ENCODE measurements around the gene FAM210B. TPM values are rescaled to one million over a fixed set of nuclear protein-coding genes. Genes with fewer than 3 reads are reported as not detected.

FAM210B gene, protein sequence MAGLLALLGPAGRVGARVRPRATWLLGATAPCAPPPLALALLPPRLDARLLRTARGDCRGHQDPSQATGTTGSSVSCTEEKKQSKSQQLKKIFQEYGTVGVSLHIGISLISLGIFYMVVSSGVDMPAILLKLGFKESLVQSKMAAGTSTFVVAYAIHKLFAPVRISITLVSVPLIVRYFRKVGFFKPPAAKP
- total RNA-seq: 10 to 100 TPM; 46.3 to 69.4 (median 57.4) TPM

DNA sequence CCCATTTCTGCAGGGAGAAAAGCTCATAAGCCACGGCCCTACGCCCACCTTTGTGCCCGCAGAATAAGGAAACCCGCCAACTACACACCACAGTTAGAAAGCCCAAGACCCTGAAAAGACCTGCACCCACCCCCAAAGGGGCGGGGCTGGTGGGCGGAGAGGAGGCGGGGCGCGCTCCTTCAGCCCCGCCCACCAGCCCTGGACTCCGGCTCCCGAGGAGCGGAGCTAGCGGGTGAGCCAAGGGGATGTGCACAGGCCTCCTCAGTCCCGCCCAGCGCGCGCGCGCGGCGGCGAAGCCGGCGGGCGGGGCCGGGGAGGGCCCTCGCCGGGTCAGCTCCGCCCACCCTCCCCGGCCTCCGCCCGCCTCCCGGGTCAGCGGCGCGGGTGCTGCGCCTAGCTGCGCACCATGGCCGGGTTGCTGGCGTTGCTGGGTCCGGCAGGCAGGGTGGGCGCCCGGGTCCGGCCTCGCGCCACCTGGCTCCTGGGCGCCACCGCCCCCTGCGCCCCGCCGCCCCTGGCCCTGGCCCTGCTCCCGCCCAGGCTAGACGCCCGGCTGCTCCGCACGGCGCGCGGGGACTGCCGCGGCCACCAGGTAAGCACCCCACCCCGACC is at the start of gene FAM210B:
Gene FAM210B, plus strand, starts transcription at position 375 of the 612 bp plus-strand sequence. Its CDS starts 32 bp downstream, at position 407.
- TF ChIP-seq, protein P1, sequence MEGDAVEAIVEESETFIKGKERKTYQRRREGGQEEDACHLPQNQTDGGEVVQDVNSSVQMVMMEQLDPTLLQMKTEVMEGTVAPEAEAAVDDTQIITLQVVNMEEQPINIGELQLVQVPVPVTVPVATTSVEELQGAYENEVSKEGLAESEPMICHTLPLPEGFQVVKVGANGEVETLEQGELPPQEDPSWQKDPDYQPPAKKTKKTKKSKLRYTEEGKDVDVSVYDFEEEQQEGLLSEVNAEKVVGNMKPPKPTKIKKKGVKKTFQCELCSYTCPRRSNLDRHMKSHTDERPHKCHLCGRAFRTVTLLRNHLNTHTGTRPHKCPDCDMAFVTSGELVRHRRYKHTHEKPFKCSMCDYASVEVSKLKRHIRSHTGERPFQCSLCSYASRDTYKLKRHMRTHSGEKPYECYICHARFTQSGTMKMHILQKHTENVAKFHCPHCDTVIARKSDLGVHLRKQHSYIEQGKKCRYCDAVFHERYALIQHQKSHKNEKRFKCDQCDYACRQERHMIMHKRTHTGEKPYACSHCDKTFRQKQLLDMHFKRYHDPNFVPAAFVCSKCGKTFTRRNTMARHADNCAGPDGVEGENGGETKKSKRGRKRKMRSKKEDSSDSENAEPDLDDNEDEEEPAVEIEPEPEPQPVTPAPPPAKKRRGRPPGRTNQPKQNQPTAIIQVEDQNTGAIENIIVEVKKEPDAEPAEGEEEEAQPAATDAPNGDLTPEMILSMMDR (IDR thresholded peaks at IDR 0.05; ENCODE audit: low read depth): no peak

DNA sequence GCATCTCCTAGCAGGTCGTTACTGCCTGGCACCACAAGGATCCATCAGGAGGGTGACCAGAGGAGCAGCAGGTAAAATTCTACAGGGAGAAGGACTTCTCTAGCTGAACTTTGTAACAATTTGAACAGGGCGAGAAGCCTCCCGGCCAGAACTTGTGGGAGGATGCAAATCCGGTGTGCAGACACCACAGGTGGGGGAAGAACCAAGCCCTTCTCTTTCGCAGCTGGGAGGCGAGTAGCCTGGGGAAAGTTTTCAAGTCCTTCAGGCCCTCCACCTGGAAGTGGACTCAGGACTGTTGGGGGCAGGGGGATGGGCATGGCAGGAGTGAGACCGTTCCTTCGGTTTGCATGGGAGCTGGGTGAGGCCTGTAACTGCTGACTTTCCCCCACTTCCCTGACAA is 42.7 kb upstream of the FAM210B start:
- TF ChIP-seq, protein P1 (IDR thresholded peaks at IDR 0.05; ENCODE audit: low read depth): no peak

DNA sequence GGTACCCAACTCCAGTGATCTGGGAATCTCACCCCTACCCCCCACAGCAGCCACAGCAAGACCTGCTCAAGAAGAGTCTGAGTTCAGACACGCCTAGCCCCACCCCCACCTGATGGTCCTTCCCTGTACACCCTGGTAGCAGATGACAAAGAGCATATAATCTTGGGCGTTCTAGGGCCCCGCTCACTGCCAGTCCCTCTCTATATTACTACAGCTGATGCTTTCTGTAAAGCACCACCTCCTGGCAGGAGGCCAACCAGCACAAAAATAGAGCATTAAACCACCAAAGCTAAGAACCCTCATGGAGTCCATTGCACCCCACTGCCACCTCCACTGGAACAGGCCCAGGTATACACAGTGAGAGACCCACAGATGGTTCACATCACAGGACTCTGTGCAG is 42.3 kb upstream of the FAM210B start:
- TF ChIP-seq, protein P1 (IDR thresholded peaks at IDR 0.05; ENCODE audit: low read depth): no peak

DNA sequence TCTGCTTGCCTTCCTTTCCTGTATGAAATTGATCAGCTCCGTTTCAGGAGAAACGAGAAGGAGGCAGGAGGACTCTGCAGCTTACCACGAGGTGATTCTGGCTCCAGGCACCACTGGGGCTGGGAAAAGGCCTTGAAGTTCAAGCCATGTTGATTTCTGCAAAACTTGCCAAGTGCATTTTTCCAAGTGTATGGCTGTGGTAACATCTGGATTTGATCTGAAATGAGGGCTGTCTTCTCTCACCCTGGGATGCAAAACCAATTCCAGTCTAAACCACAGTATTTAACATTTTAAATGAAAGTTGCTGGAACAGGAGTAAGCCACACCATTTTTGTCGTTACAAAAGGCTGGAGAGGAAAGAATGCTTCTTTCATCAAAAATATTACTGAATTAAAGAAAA is 36.1 kb upstream of the FAM210B start:
- TF ChIP-seq, protein P1 (IDR thresholded peaks at IDR 0.05; ENCODE audit: low read depth): no peak

DNA sequence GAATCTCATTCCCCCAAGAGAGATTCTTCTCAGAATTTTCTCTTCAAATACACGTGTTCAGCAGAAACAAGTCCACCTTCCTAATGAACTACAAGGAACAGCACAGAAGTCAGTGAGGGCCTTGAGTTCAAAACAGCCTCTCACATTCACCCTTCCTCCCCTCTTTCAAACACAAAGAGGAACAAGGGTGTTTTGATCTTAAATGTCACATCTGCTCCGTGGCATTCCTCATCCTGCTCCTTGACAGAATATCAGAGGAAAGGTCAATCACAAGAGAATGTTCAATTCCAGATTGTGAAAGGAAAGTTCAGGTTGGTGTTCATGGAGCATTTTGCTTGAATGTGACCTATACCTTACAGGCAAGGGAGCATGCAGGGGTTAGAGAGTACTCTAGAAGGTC is 35.6 kb upstream of the FAM210B start:
- TF ChIP-seq, protein P1 (IDR thresholded peaks at IDR 0.05; ENCODE audit: low read depth): no peak

DNA sequence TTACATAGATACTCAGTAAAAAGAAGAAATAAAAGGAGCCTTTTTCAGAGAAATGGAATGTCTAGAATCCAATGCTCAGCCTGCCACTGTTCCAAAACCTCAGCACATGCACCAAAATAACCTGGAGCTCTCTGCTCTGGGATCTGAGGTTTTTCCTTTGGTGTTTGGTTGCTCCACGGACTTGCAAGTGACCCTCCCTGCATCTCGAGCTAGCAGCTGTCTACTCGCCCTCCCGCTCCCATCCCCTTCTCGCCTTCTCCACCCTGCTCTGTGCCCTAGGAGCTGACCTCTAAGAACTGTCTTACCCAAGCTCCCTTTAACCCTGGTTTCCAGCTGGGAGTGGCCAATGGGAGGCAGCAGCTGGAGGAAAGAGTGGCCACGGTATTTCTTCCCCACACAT is 35.1 kb upstream of the FAM210B start:
- TF ChIP-seq, protein P1 (IDR thresholded peaks at IDR 0.05; ENCODE audit: low read depth): no peak

DNA sequence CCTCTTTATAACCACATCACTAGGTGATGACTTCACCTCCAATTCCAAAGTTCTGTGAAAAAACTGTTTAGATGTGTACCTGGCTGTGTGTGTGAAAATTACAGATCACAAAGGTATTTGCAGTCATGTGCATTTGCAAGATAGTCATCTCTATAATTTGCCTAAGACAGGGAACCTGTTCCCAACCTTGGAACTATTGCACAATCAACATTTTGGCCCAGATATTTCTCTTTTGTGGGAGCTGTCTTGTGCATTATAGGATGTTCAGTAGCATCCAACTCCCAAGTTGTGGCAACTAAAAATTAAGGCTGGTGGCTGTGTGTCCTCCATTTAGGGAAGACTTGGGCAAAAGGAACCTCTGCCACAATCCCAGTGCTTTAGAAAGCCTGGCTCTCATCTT is 34.0 kb upstream of the FAM210B start:
- TF ChIP-seq, protein P1 (IDR thresholded peaks at IDR 0.05; ENCODE audit: low read depth): no peak
